DND-41 (cell line): ENCODE results near the gene EPB41L4A.

ENCODE experiments used
- ATAC-seq: fragments of 200-7000 bp; cut with Tn5 transposase; 3 replicates; pipeline ENCODE4 v1.9.1; 2021; ENCODE audit warnings: low read depth; ENCODE audit not compliant: insufficient read depth
- DNase-seq: peaks from one replicate; pipeline ENCODE4 v3.0.0-alpha.2; 2020
- H2AFZ ChIP-seq: 2 replicates; pipeline ENCODE4 v1.6.0; 2012; ENCODE audit warnings: low read depth, low read length
- H3K27ac ChIP-seq: 2 replicates; pipeline ENCODE4 v1.5.1; 2012; ENCODE audit warnings: low read length, inconsistent platforms
- H3K27me3 ChIP-seq: fragments of 200-600 bp; sonication (generic); 2 replicates; pipeline ENCODE4 v1.6.0; 2012; ENCODE audit warnings: low read length, mild to moderate bottlenecking, inconsistent platforms; ENCODE audit not compliant: insufficient read depth, poor library complexity
- H3K36me3 ChIP-seq: 2 replicates; pipeline ENCODE4 v1.5.1; 2012; ENCODE audit warnings: low read length, inconsistent platforms; ENCODE audit not compliant: insufficient read depth
- H3K4me1 ChIP-seq: 2 replicates; pipeline ENCODE4 v1.5.1; 2012; ENCODE audit warnings: mild to moderate bottlenecking, low read length; ENCODE audit not compliant: insufficient read depth
- H3K4me2 ChIP-seq: 2 replicates; pipeline ENCODE4 v1.6.0; 2012; ENCODE audit warnings: mild to moderate bottlenecking, moderate library complexity, low read length, inconsistent platforms; ENCODE audit not compliant: insufficient read depth
- H3K4me3 ChIP-seq, 2 experiments: fragments of 200-600 bp in 1 of 2; shearing (Covaris generic) in 1 of 2; 2 replicates each; pipeline ENCODE4 v1.5.1; 2012 to 2016; ENCODE audit warnings: inconsistent platforms in 2 of 2, low read length in 2 of 2, mild to moderate bottlenecking in 2 of 2, low read depth in 1 of 2, moderate library complexity in 1 of 2
- H3K79me2 ChIP-seq: 2 replicates; pipeline ENCODE4 v1.6.0; 2012; ENCODE audit warnings: low read length, inconsistent platforms; ENCODE audit not compliant: insufficient read depth
- H3K9ac ChIP-seq: 2 replicates; pipeline ENCODE4 v1.6.0; 2012; ENCODE audit warnings: low read depth, mild to moderate bottlenecking, inconsistent platforms, low read length, moderate library complexity
- H3K9me3 ChIP-seq: 2 replicates; pipeline ENCODE4 v1.5.1; 2012; ENCODE audit warnings: low read length, moderate library complexity, mild to moderate bottlenecking, inconsistent platforms; ENCODE audit not compliant: insufficient read depth, severe bottlenecking
- H4K20me1 ChIP-seq: 2 replicates; pipeline ENCODE4 v1.6.0; 2012; ENCODE audit warnings: low read length; ENCODE audit not compliant: insufficient read depth
- CTCF ChIP-seq: IDR thresholded peaks from 2 replicates; pipeline ENCODE4 v1.5.1; 2012; ENCODE audit warnings: borderline replicate concordance, low read length, moderate library complexity, mild to moderate bottlenecking; ENCODE audit not compliant: poor library complexity, severe bottlenecking; ENCODE audit errors: extremely low read depth
- EZH2 ChIP-seq: IDR thresholded peaks from 3 replicates; pipeline ENCODE4 v1.6.1; 2012; ENCODE audit warnings: borderline replicate concordance, low read depth, mild to moderate bottlenecking, moderate library complexity, low read length, inconsistent platforms; ENCODE audit not compliant: severe bottlenecking

Gene EPB41L4A

GRCh38 chr5:112355058-112355685, 63.9 kb downstream of the EPB41L4A start:
- H3K4me2 ChIP-seq, result no peak overlapping the region
- ATAC-seq (no peak), DNase-seq (no peak)
- H3K4me3 ChIP-seq, result no peak overlapping the region
- H2AFZ ChIP-seq, result no peak overlapping the region
- no peaks in the 10 kb centered on the region for H4K20me1 ChIP-seq
- H3K4me1 ChIP-seq, result no peaks in the 10 kb centered on the region
- H3K27ac ChIP-seq, result no peak overlapping the region
- H3K79me2 ChIP-seq, result no peaks in the 10 kb centered on the region
- H3K36me3 ChIP-seq, result no peaks in the 10 kb centered on the region
- no peak overlapping the region for H3K9ac ChIP-seq
- H3K27me3 ChIP-seq, result peaks cover 3% of the 10 kb centered on the region
- no peak for TF ChIP-seq EZH2
- TF ChIP-seq CTCF, result no peak
- H3K9me3 ChIP-seq, result no peaks in the 10 kb centered on the region

GRCh38 chr5:112353678-112354077, 65.4 kb downstream of the EPB41L4A start:
- no peak for TF ChIP-seq EZH2

GRCh38 chr5:112351225-112351624, 67.9 kb downstream of the EPB41L4A start:
- no peak for ATAC-seq
- peaks cover 3% of the 10 kb centered on the region for H3K27me3 ChIP-seq
- no peaks in the 10 kb centered on the region for H4K20me1 ChIP-seq
- no peak overlapping the region for H2AFZ ChIP-seq
- TF ChIP-seq EZH2 (no peak), CTCF (no peak)
- no peaks in the 10 kb centered on the region for H3K4me1 ChIP-seq
- no peaks in the 10 kb centered on the region for H3K79me2 ChIP-seq
- no peaks in the 10 kb centered on the region for H3K9me3 ChIP-seq
- H3K9ac ChIP-seq, result no peak overlapping the region
- no peaks in the 10 kb centered on the region for H3K36me3 ChIP-seq
- no peak overlapping the region for H3K27ac ChIP-seq
- no peak overlapping the region for H3K4me2 ChIP-seq
- no peak overlapping the region for H3K4me3 ChIP-seq
- DNase-seq, result no peak

More at GRCh38 chr5:112353678-112354077, 65.4 kb downstream of the EPB41L4A start:
- H3K4me3 ChIP-seq, result no peak overlapping the region
- DNase-seq, result no peak
- no peak overlapping the region for H3K27ac ChIP-seq
- no peaks in the 10 kb centered on the region for H4K20me1 ChIP-seq
- H3K9me3 ChIP-seq, result no peaks in the 10 kb centered on the region
- H3K27me3 ChIP-seq, result peaks cover 3% of the 10 kb centered on the region
- H3K36me3 ChIP-seq, result no peaks in the 10 kb centered on the region
- H3K4me1 ChIP-seq, result no peaks in the 10 kb centered on the region
- H3K79me2 ChIP-seq, result no peaks in the 10 kb centered on the region
- H3K9ac ChIP-seq, result no peak overlapping the region
- no peak for ATAC-seq
- no peak overlapping the region for H3K4me2 ChIP-seq
- no peak overlapping the region for H2AFZ ChIP-seq

GRCh38 chr5:112350626-112351025, 68.5 kb downstream of the EPB41L4A start:
- H3K4me2 ChIP-seq, result no peak overlapping the region

More at GRCh38 chr5:112350626-112351025, 68.5 kb downstream of the EPB41L4A start:
- peaks cover 3% of the 10 kb centered on the region for H3K27me3 ChIP-seq
- no peaks in the 10 kb centered on the region for H3K4me1 ChIP-seq
- TF ChIP-seq EZH2 (no peak), CTCF (no peak)
- no peak overlapping the region for H2AFZ ChIP-seq
- no peak overlapping the region for H3K4me3 ChIP-seq
- ATAC-seq (no peak), DNase-seq (no peak)
- no peaks in the 10 kb centered on the region for H3K79me2 ChIP-seq
- H3K9ac ChIP-seq, result no peak overlapping the region
- no peaks in the 10 kb centered on the region for H3K9me3 ChIP-seq
- no peaks in the 10 kb centered on the region for H4K20me1 ChIP-seq
- H3K36me3 ChIP-seq, result no peaks in the 10 kb centered on the region
- no peak overlapping the region for H3K27ac ChIP-seq
